ENCODE measurements around the gene CEP152. TPM values are rescaled to one million over a fixed set of nuclear protein-coding genes. Genes with fewer than 3 reads are reported as not detected.

Gene CEP152
- total RNA-seq, 1 donor from 2014 or later: 4.2 TPM

DNA sequence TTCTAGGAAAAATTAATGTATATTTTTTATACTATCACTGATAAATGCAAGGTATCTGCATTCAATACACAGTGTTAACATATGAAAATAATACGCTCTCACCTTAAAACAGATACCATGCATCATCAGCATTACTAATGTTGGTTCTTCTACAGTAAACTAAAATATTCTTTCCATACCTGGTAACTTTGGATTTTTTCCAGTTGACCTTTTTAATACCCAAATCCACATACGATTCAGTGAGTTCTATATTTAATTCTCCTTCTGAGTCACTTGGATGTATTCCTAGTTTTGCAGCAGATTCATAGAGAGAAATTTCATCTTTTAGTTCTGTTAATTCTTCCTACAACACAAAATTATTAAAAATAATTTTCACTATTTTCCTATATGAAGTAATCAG is 29.9 kb downstream of the CEP152 start:
- Histone ChIP-seq H3K4me1 (ENCODE audit: insufficient read depth, low read length) (no peaks in the 10 kb centered on the region), H3K9me3 (ENCODE audit: insufficient read depth, low read depth, low read length) (no peaks in the 10 kb centered on the region), H3K9ac (ENCODE audit: low read length) (no peak overlapping the region), H3K4me2 (ENCODE audit: low read length) (no peak overlapping the region), H3K79me2 (ENCODE audit: insufficient read depth, low read length) (no peaks in the 10 kb centered on the region), H3K27ac (ENCODE audit: low read depth, low read length) (no peak overlapping the region), H3K36me3 (ENCODE audit: insufficient read depth, low read length) (peaks cover 7% of the 10 kb centered on the region), H3K4me3 (ENCODE audit: insufficient read depth, low read depth, low read length) (no peak overlapping the region), H3K27me3 (ENCODE audit: insufficient read depth, low read length) (no peaks in the 10 kb centered on the region), H4K20me1 (ENCODE audit: insufficient read depth, low read length) (no peaks in the 10 kb centered on the region), H2AFZ (ENCODE audit: low read depth, low read length) (no peak overlapping the region)
- no peak for DNase-seq (ENCODE audit: low read depth)
- FAIRE-seq: no peak
- Mint-ChIP-seq H3K36me3 (ENCODE audit: low read depth, unreplicated experiment) (peaks cover 1% of the 10 kb centered on the region), H3K27me3 (ENCODE audit: low read depth, unreplicated experiment) (no peaks in the 10 kb centered on the region), H3K27ac (ENCODE audit: unreplicated experiment) (no peak overlapping the region), H3K4me1 (ENCODE audit: low read depth, unreplicated experiment) (peaks cover 3% of the 10 kb centered on the region), H3K9me3 (ENCODE audit: unreplicated experiment) (no peaks in the 10 kb centered on the region), H3K4me3 (ENCODE audit: unreplicated experiment) (no peak overlapping the region)
- TF ChIP-seq, protein P1, sequence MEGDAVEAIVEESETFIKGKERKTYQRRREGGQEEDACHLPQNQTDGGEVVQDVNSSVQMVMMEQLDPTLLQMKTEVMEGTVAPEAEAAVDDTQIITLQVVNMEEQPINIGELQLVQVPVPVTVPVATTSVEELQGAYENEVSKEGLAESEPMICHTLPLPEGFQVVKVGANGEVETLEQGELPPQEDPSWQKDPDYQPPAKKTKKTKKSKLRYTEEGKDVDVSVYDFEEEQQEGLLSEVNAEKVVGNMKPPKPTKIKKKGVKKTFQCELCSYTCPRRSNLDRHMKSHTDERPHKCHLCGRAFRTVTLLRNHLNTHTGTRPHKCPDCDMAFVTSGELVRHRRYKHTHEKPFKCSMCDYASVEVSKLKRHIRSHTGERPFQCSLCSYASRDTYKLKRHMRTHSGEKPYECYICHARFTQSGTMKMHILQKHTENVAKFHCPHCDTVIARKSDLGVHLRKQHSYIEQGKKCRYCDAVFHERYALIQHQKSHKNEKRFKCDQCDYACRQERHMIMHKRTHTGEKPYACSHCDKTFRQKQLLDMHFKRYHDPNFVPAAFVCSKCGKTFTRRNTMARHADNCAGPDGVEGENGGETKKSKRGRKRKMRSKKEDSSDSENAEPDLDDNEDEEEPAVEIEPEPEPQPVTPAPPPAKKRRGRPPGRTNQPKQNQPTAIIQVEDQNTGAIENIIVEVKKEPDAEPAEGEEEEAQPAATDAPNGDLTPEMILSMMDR (IDR thresholded peaks at IDR 0.05; ENCODE audit: insufficient read depth, low read depth, low read length): no peak
- no peak for TF ChIP-seq EZH2 (IDR thresholded peaks at IDR 0.05; ENCODE audit: insufficient read depth, low read length)

DNA sequence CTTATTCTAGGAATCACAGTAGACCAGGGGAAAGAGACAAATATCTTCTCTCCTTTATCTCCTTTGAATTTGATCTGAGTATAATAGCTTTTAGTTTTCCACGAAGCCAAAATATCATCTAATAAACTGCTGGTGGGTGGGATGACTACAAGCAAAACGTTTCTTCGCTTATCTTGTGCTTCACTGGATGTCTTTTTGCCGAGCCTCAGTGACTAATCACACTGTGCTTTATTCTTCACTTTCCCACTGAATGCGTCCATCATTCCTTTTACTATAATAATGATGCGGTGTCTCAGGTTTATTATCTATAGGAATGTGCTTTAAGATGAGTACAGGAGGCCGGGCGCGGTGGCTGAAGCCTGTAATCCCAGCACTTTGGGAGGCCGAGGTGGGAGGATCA is 32.5 kb downstream of the CEP152 start:
- no peak overlapping the region for H3K9ac ChIP-seq (ENCODE audit: low read length)

More for the DNA sequence above, 32.5 kb downstream of the CEP152 start:
- Mint-ChIP-seq H3K36me3 (ENCODE audit: low read depth, unreplicated experiment) (peaks cover 1% of the 10 kb centered on the region), H3K27me3 (ENCODE audit: low read depth, unreplicated experiment) (no peaks in the 10 kb centered on the region), H3K27ac (ENCODE audit: unreplicated experiment) (no peak overlapping the region), H3K4me1 (ENCODE audit: low read depth, unreplicated experiment) (peaks cover 14% of the 10 kb centered on the region), H3K4me3 (ENCODE audit: unreplicated experiment) (no peak overlapping the region), H3K9me3 (ENCODE audit: unreplicated experiment) (no peaks in the 10 kb centered on the region)
- Histone ChIP-seq H4K20me1 (ENCODE audit: insufficient read depth, low read length) (no peaks in the 10 kb centered on the region), H3K79me2 (ENCODE audit: insufficient read depth, low read length) (no peaks in the 10 kb centered on the region), H3K4me1 (ENCODE audit: insufficient read depth, low read length) (peaks cover 3% of the 10 kb centered on the region), H3K4me2 (ENCODE audit: low read length) (no peak overlapping the region), H2AFZ (ENCODE audit: low read depth, low read length) (no peak overlapping the region), H3K4me3 (ENCODE audit: insufficient read depth, low read depth, low read length) (no peak overlapping the region), H3K36me3 (ENCODE audit: insufficient read depth, low read length) (peaks cover 7% of the 10 kb centered on the region), H3K9me3 (ENCODE audit: insufficient read depth, low read depth, low read length) (no peaks in the 10 kb centered on the region), H3K27me3 (ENCODE audit: insufficient read depth, low read length) (no peaks in the 10 kb centered on the region), H3K27ac (ENCODE audit: low read depth, low read length) (peak overlapping the region; percentile 13)
- no peak for FAIRE-seq
- TF ChIP-seq, protein P1 (IDR thresholded peaks at IDR 0.05; ENCODE audit: insufficient read depth, low read depth, low read length): no peak
- no peak for TF ChIP-seq EZH2 (IDR thresholded peaks at IDR 0.05; ENCODE audit: insufficient read depth, low read length)
- peak; percentile 25 for DNase-seq (ENCODE audit: low read depth)

Measured in astrocyte (in vitro differentiated cells and primary cell).